ENCODE results near the gene PFKFB3.
"Not testable (repeated sequence)": the region's sequence is repeated elsewhere in the genome, so short reads cannot be mapped to it uniquely, and the experiment has no call there.

PFKFB3 gene

DNA sequence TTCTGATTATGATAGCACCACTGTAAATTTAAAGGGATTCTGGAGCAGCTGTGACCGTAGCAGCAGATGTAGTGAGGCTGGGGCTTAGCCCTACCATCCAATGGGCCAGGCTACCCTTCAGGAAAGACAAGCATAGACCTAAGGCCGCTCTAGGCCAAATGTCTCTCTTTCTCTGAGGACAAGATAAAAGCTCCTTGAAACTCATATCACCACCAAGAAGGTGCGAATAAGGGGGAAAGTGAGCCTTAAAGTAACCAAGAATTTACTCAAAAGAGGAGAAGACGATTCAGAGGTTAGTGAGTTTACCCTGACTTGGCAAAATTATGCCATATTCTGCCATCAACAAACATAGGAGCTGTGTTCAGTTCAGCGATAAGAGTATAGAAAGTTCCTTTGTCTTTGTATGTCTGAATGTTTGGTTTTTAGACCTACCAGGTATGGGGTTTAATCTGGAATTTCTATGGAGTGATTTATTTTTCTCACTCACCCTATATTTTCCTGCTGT is 79.8 kb downstream of the PFKFB3 start:
- TF ChIP-seq EZH2phosphoT487 (IDR thresholded peaks at IDR 0.05; ENCODE audit: borderline replicate concordance, low read length) = no peak
- TF ChIP-seq, protein P1, sequence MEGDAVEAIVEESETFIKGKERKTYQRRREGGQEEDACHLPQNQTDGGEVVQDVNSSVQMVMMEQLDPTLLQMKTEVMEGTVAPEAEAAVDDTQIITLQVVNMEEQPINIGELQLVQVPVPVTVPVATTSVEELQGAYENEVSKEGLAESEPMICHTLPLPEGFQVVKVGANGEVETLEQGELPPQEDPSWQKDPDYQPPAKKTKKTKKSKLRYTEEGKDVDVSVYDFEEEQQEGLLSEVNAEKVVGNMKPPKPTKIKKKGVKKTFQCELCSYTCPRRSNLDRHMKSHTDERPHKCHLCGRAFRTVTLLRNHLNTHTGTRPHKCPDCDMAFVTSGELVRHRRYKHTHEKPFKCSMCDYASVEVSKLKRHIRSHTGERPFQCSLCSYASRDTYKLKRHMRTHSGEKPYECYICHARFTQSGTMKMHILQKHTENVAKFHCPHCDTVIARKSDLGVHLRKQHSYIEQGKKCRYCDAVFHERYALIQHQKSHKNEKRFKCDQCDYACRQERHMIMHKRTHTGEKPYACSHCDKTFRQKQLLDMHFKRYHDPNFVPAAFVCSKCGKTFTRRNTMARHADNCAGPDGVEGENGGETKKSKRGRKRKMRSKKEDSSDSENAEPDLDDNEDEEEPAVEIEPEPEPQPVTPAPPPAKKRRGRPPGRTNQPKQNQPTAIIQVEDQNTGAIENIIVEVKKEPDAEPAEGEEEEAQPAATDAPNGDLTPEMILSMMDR (IDR thresholded peaks at IDR 0.05; ENCODE audit: low read depth, low read length, poor library complexity, severe bottlenecking) = no peak
- Histone ChIP-seq H3K9me3 (ENCODE audit: control insufficient read depth, insufficient read depth, low read length) (no peaks in the 10 kb centered on the region), H3F3A (ENCODE audit: control insufficient read depth, insufficient read depth) (no peaks in the 10 kb centered on the region; the same call in 1 of the 2 replicates), H4K20me1 (ENCODE audit: control insufficient read depth, insufficient read depth, low read depth, low read length) (no peaks in the 10 kb centered on the region), H3K4me1 (ENCODE audit: control insufficient read depth, low read length) (no peaks in the 10 kb centered on the region), H3K4me2 (ENCODE audit: low read length) (no peak overlapping the region), H3K4me3 (ENCODE audit: low read length) (no peak overlapping the region), H3K9me2 (replicated peaks; ENCODE audit: control insufficient read depth, low read length) (no peaks in the 10 kb centered on the region), H3K79me2 (ENCODE audit: control insufficient read depth, low read length) (no peaks in the 10 kb centered on the region), H3K36me3 (ENCODE audit: control insufficient read depth, low read length) (no peaks in the 10 kb centered on the region), H3K27me3 (ENCODE audit: control insufficient read depth, low read length) (no peaks in the 10 kb centered on the region), H3K27ac (ENCODE audit: low read depth, low read length) (no peak overlapping the region)

DNA sequence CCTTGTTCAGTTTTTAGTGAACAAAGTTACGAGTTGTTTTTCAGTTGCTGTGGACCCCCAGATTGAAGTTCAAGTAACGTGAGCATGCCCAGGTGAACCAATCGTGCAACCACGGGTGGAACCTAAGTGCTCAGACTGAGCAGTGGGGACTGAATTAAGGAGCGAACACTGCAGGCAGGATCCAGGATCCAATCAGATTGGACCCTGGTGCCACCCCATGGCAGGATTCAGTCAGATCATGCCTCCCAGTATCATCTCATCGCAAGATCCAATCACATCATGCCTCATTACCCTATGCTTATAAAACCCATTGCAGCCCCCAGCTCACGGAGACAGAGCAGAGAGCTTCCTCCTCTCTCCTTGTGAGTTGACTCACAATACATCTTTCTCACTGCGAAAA is 80.9 kb downstream of the PFKFB3 start:
- Histone ChIP-seq H3K9me3 (ENCODE audit: control insufficient read depth, insufficient read depth, low read length) (no peaks in the 10 kb centered on the region), H3K79me2 (ENCODE audit: control insufficient read depth, low read length) (no peaks in the 10 kb centered on the region), H3K4me1 (ENCODE audit: control insufficient read depth, low read length) (no peaks in the 10 kb centered on the region), H3K36me3 (ENCODE audit: control insufficient read depth, low read length) (no peaks in the 10 kb centered on the region), H4K20me1 (ENCODE audit: control insufficient read depth, insufficient read depth, low read depth, low read length) (no peaks in the 10 kb centered on the region), H3K27me3 (ENCODE audit: control insufficient read depth, low read length) (no peaks in the 10 kb centered on the region), H3K4me3 (ENCODE audit: low read length) (no peak overlapping the region), H3F3A (ENCODE audit: control insufficient read depth, insufficient read depth) (no peaks in the 10 kb centered on the region; the same call in 1 of the 2 replicates), H3K9me2 (replicated peaks; ENCODE audit: control insufficient read depth, low read length) (no peaks in the 10 kb centered on the region), H3K4me2 (ENCODE audit: low read length) (no peak overlapping the region), H3K27ac (ENCODE audit: low read depth, low read length) (no peak overlapping the region)
- TF ChIP-seq, protein P1 (IDR thresholded peaks at IDR 0.05; ENCODE audit: low read depth, low read length, poor library complexity, severe bottlenecking) = no peak
- TF ChIP-seq EZH2phosphoT487 (IDR thresholded peaks at IDR 0.05; ENCODE audit: borderline replicate concordance, low read length) = no peak

DNA sequence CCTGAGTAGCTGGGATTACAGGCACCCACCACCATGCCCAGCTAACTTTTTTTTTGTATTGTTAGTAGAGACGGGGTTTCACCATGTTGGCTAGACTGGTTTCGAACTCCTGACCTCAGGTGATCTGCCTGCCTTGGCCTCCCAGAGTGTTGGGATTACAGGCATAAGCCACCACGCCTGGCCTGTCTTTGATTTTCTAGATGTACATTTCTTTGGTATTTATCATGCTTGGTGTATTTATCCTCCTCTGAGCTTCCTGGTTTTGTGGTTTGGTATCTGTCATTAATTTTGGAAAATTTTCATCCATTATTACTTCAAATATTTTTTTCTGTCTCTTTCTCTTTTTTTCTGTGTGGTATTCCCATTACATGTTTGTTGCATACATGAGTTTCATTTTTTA is 87.9 kb downstream of the PFKFB3 start:
- H3K4me3 ChIP-seq (ENCODE audit: low read length); H3F3A ChIP-seq (ENCODE audit: control insufficient read depth, insufficient read depth); H3K4me2 ChIP-seq (ENCODE audit: low read length); H3K9me3 ChIP-seq (ENCODE audit: control insufficient read depth, insufficient read depth, low read length); H3K4me1 ChIP-seq (ENCODE audit: control insufficient read depth, low read length); H3K36me3 ChIP-seq (ENCODE audit: control insufficient read depth, low read length); H3K27me3 ChIP-seq (ENCODE audit: control insufficient read depth, low read length); H3K27ac ChIP-seq (ENCODE audit: low read depth, low read length); H3K9me2 ChIP-seq (replicated peaks; ENCODE audit: control insufficient read depth, low read length); H3K79me2 ChIP-seq (ENCODE audit: control insufficient read depth, low read length); H4K20me1 ChIP-seq (ENCODE audit: control insufficient read depth, insufficient read depth, low read depth, low read length): not testable (repeated sequence)

DNA sequence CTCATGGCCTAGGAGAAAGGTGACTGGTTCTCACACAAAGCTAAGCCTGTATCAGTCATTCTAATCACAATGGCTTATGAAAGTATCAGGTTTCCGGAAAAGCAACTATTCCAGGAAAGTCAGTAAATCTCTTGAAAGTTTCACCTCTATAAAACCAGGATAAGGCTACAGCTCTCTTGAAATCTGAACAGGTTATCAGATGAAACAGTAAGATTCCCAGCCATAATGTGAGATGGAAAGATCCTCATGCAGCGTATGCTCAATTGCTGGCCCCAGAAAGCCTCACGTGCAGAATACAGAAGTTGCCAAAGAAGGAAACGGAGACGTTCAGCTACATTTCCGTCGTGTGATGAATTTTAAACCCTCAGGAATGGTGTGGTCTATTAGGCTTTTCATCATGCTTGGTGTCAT is 90.0 kb downstream of the PFKFB3 start:
- Histone ChIP-seq H3K4me2 (ENCODE audit: low read length) (no peak overlapping the region), H3K4me3 (ENCODE audit: low read length) (no peak overlapping the region), H3K27me3 (ENCODE audit: control insufficient read depth, low read length) (no peaks in the 10 kb centered on the region), H4K20me1 (ENCODE audit: control insufficient read depth, insufficient read depth, low read depth, low read length) (no peaks in the 10 kb centered on the region), H3K36me3 (ENCODE audit: control insufficient read depth, low read length) (no peaks in the 10 kb centered on the region), H3K9me2 (replicated peaks; ENCODE audit: control insufficient read depth, low read length) (no peaks in the 10 kb centered on the region), H3K79me2 (ENCODE audit: control insufficient read depth, low read length) (no peaks in the 10 kb centered on the region), H3K4me1 (ENCODE audit: control insufficient read depth, low read length) (peaks cover 23% of the 10 kb centered on the region), H3K9me3 (ENCODE audit: control insufficient read depth, insufficient read depth, low read length) (no peaks in the 10 kb centered on the region; the same call in 1 of the 2 replicates), H3K27ac (ENCODE audit: low read depth, low read length) (no peak overlapping the region), H3F3A (ENCODE audit: control insufficient read depth, insufficient read depth) (no peaks in the 10 kb centered on the region; the same call in 1 of the 2 replicates)
- TF ChIP-seq, protein P1 (IDR thresholded peaks at IDR 0.05; ENCODE audit: low read depth, low read length, poor library complexity, severe bottlenecking) = no peak
- no peak for TF ChIP-seq EZH2phosphoT487 (IDR thresholded peaks at IDR 0.05; ENCODE audit: borderline replicate concordance, low read length)

DNA sequence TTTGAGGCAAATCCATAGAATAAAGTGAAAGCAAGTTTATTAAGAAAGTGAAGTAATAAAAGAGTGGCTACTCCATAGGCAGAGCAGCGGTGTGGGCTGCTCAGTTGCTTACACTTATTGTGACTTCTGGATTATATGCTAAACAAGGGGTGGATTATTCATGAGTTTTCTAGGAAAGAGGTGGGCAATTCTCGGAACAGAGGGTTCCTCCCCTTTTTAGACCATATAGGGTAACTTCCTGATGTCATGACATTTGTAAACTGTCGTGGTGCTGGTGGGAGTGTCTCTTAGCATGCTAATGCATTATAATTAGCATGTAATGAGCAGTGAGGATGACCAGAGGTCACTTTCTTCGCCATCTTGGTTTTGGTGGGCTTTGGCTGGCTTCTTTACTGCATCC is 93.7 kb downstream of the PFKFB3 start:
- H3K27me3 ChIP-seq (ENCODE audit: control insufficient read depth, low read length); H3K4me3 ChIP-seq (ENCODE audit: low read length); H3K9me2 ChIP-seq (replicated peaks; ENCODE audit: control insufficient read depth, low read length); H3K4me2 ChIP-seq (ENCODE audit: low read length); H3K27ac ChIP-seq (ENCODE audit: low read depth, low read length); H3K9me3 ChIP-seq (ENCODE audit: control insufficient read depth, insufficient read depth, low read length); H4K20me1 ChIP-seq (ENCODE audit: control insufficient read depth, insufficient read depth, low read depth, low read length); H3K36me3 ChIP-seq (ENCODE audit: control insufficient read depth, low read length); H3K79me2 ChIP-seq (ENCODE audit: control insufficient read depth, low read length): not testable (repeated sequence)
- H3F3A ChIP-seq (ENCODE audit: control insufficient read depth, insufficient read depth) = peaks cover 13% of the 10 kb centered on the region
- H3K4me1 ChIP-seq (ENCODE audit: control insufficient read depth, low read length) = peaks cover 60% of the 10 kb centered on the region
